A549 (cell line): ENCODE results near the gene OR6Q1. TPM values are rescaled to one million over a fixed set of nuclear protein-coding genes. Genes with fewer than 3 reads are reported as not detected.

ENCODE experiments used
- ATAC-seq, 2 experiments: fragments of 200-7000 bp in 1 of 2; fragments of >200 bp in 1 of 2; cut with Nextera tagmentation in 1 of 2; cut with Tn5 transposase in 1 of 2; 3 replicates each; pipeline versions ENCODE4 v1.8.0 to v1.9.1; 2018 to 2020; ENCODE audit warnings: mild to moderate bottlenecking in 1 of 2, moderate library complexity in 1 of 2
- CTCF ChIA-PET: fragments of 300-600 bp; sonication (Branson Sonifier 250); formaldehyde crosslinking; extraction: SDS; loops from one replicate; lab custom pipeline; 2021; ENCODE audit warnings: antibody characterized with exemption, inconsistent platforms; lab: Yijun Ruan, JAX
- POLR2A ChIA-PET: fragments of 350-600 bp; formaldehyde crosslinking; extraction: SDS; loops from one replicate; lab custom pipeline; 2021; ENCODE audit warnings: antibody characterized with exemption, inconsistent platforms; lab: Yijun Ruan, JAX
- DNase-seq, 2 experiments: peaks; one replicate each; pipeline versions ENCODE4 v3.0.0 to v3.0.0-alpha.2; 2011 to 2016; ENCODE audit warnings: low read depth in 1 of 2, low spot score in 1 of 2
- FAIRE-seq: peaks from 2 replicates; lab custom pipeline; 2011; peaks lifted over from hg19 to GRCh38; lab: Jason Lieb, UNC
- H3K27ac ChIP-seq, 2 experiments: fragments of >200 bp; sonication (Bioruptor Twin); formaldehyde crosslinking; 3 replicates each; pipeline ENCODE4 v1.5.1; 2016 to 2017
- H3K4me1 ChIP-seq: fragments of >200 bp; sonication (Bioruptor Twin); formaldehyde crosslinking; 3 replicates; pipeline ENCODE4 v1.6.1; 2016
- H3K4me2 ChIP-seq: fragments of >200 bp; sonication (Bioruptor Twin); formaldehyde crosslinking; 3 replicates; pipeline ENCODE4 v1.6.1; 2016
- H3K4me3 ChIP-seq: fragments of >200 bp; sonication (Bioruptor Twin); formaldehyde crosslinking; 3 replicates; pipeline ENCODE4 v1.5.1; 2016
- H3K9me3 ChIP-seq: fragments of >200 bp; sonication (Bioruptor Twin); formaldehyde crosslinking; 3 replicates; pipeline ENCODE4 v1.6.1; 2016
- CBX2 ChIP-seq: fragments of 200-600 bp; sonication (generic); IDR thresholded peaks from 2 replicates; pipeline ENCODE4 v1.6.1; 2016; ENCODE audit warnings: low read depth, mild to moderate bottlenecking, borderline replicate concordance
- FOSB ChIP-seq: fragments of 250-450 bp; sonication (Bioruptor Pico); IDR thresholded peaks from 2 replicates; pipeline ENCODE4 v1.5.0; 2020; ENCODE audit warnings: mild to moderate bottlenecking, moderate library complexity
- FOSL2 ChIP-seq, 2 experiments: fragments of 450-650 bp in 1 of 2; fragments of >200 bp in 1 of 2; sonication (Bioruptor Twin) in 1 of 2; formaldehyde crosslinking; IDR thresholded peaks; 2 replicates each; pipeline versions ENCODE4 v1.5.0 to v1.6.1; 2016 to 2020; ENCODE audit warnings: mild to moderate bottlenecking in 1 of 2, moderate library complexity in 1 of 2
- HDAC2 ChIP-seq: fragments of 200-600 bp; sonication (generic); IDR thresholded peaks from 2 replicates; pipeline ENCODE4 v1.6.1; 2016
- HES2 ChIP-seq: fragments of >200 bp; sonication (Bioruptor Twin); formaldehyde crosslinking; IDR thresholded peaks from 2 replicates; pipeline ENCODE4 v1.6.1; 2016
- HEYL ChIP-seq: fragments of 250-450 bp; sonication (Bioruptor Pico); IDR thresholded peaks from 2 replicates; pipeline ENCODE4 v1.8.0; 2021; ENCODE audit warnings: mild to moderate bottlenecking, moderate library complexity
- HOXA7 ChIP-seq: fragments of 250-450 bp; sonication (Bioruptor Pico); IDR thresholded peaks from 2 replicates; pipeline ENCODE4 v1.5.0; 2020; ENCODE audit warnings: mild to moderate bottlenecking, moderate library complexity
- HOXB13 ChIP-seq: fragments of 250-450 bp; sonication (Bioruptor Pico); IDR thresholded peaks from 2 replicates; pipeline ENCODE4 v1.5.0; 2020; ENCODE audit warnings: low read depth, mild to moderate bottlenecking, moderate library complexity
- JUNB ChIP-seq: fragments of >200 bp; sonication (Bioruptor Twin); formaldehyde crosslinking; IDR thresholded peaks from 2 replicates; pipeline ENCODE4 v1.6.1; 2016
- KDM1A ChIP-seq: fragments of 200-600 bp; sonication (generic); IDR thresholded peaks from 2 replicates; pipeline ENCODE4 v1.6.1; 2016; ENCODE audit warnings: low read depth, mild to moderate bottlenecking
- MYC ChIP-seq: IDR thresholded peaks from 2 replicates; pipeline ENCODE4 v1.6.1; 2012; ENCODE audit warnings: mild to moderate bottlenecking, inconsistent platforms, low read length, improper control_type of control experiment, borderline replicate concordance
- PHF8 ChIP-seq: fragments of 200-600 bp; sonication (generic); IDR thresholded peaks from 2 replicates; pipeline ENCODE4 v1.6.1; 2016; ENCODE audit warnings: low read depth, mild to moderate bottlenecking, antibody characterized with exemption, moderate library complexity, borderline replicate concordance
- RARB ChIP-seq: fragments of 250-450 bp; sonication (Bioruptor Pico); IDR thresholded peaks from 2 replicates; pipeline ENCODE4 v1.8.0; 2021; ENCODE audit warnings: mild to moderate bottlenecking, moderate library complexity
- RNF2 ChIP-seq: fragments of 200-600 bp; sonication (generic); IDR thresholded peaks from 2 replicates; pipeline ENCODE4 v1.6.1; 2016; ENCODE audit warnings: low read depth, mild to moderate bottlenecking, antibody characterized with exemption, moderate library complexity, borderline replicate concordance
- SREBF2 ChIP-seq: fragments of 450-650 bp; IDR thresholded peaks from 2 replicates; pipeline ENCODE4 v1.6.1; 2014; ENCODE audit warnings: mild to moderate bottlenecking, moderate library complexity
- TFCP2L1 ChIP-seq: fragments of 250-450 bp; sonication (Bioruptor Pico); IDR thresholded peaks from 2 replicates; pipeline ENCODE4 v1.5.0; 2021; ENCODE audit warnings: mild to moderate bottlenecking
- ZC3H11A ChIP-seq: fragments of 450-650 bp; IDR thresholded peaks from 2 replicates; pipeline ENCODE4 v1.6.1; 2014; ENCODE audit warnings: antibody characterized with exemption, mild to moderate bottlenecking
- ZSCAN20 ChIP-seq: fragments of 250-450 bp; sonication (Bioruptor Pico); IDR thresholded peaks from 2 replicates; pipeline ENCODE4 v1.8.0; 2022; ENCODE audit warnings: mild to moderate bottlenecking, moderate library complexity
- WGBS: methylation state at CpG from one replicate; pipeline ENCODE4 v1.1.6; 2017; ENCODE audit errors: missing lambda C conversion rate; 5-methylcytosine and 5-hydroxymethylcytosine counted together
- polyA plus RNA-seq, 4 experiments: library from polyadenylated mRNA; depleted of rRNA in 3 of 4; stranded (reverse); fragments of >200 nt; fragmentation: RNase III in 1 of 4; extraction: RNeasy Plus Mini Kit Qiagen cat#74134 plus additional on column Dnase treatment in 1 of 4; gene quantifications; 2 replicates in 3 of 4; 3 replicates in 1 of 4; pipeline ENCODE4 v1.2.3, GENCODE V29; 2011 to 2017
- small RNA-seq, 6 experiments: library from RNA; depleted of rRNA; stranded (forward); fragments of <200 nt; gene quantifications; one replicate each; pipeline ENCODE3, GENCODE V24; 2012

Gene OR6Q1
- polyA plus RNA-seq, 2 of the 4 experiments (the other 2 are of a cell fraction), result not detected

DNA sequence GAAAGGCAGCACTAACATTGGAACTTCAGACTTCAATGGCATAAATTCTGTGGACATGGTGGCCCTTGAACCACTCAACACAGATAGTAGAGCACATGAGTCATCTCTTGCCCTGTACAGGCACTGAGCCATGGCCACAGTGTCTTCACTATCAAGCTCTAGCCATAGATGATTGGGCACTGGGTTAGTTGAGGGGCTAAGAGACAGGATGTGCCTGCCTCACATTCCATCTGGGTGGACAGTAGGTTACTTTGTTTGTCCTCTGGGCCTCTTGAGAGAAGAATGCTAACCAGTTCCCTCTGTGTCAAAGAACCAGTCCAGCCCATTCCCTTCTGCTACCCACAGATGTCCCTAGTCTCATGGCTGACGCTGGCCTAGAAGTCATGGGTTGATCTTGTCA lies 39.8 kb downstream of the OR6Q1 start:
- 7% methylated on average over 1 of the region's 1 CpG for WGBS
- H3K9me3 ChIP-seq, result no peaks in the 10 kb centered on the region
- TF ChIP-seq TFCP2L1 (CRISPR knock-in tag) (no peak), ZSCAN20 (CRISPR knock-in tag) (no peak), HES2 (no peak), FOSB (no peak), PHF8 (no peak), ZC3H11A (no peak), HOXA7 (CRISPR knock-in tag) (no peak), KDM1A (no peak), JUNB (no peak), SREBF2 (no peak), RARB (no peak), CBX2 (no peak), RNF2 (no peak), HEYL (CRISPR knock-in tag) (no peak), MYC (no peak), HOXB13 (CRISPR knock-in tag) (no peak), HDAC2 (no peak)
- no peaks in the 10 kb centered on the region for H3K4me1 ChIP-seq
- no peak overlapping the region for H3K4me2 ChIP-seq
- ChIA-PET CTCF (no interaction called here), POLR2A (no interaction called here)
- FAIRE-seq (no peak), ATAC-seq (no peak), DNase-seq (no peak)
- no peak overlapping the region for H3K27ac ChIP-seq
- no peak overlapping the region for H3K4me3 ChIP-seq

DNA sequence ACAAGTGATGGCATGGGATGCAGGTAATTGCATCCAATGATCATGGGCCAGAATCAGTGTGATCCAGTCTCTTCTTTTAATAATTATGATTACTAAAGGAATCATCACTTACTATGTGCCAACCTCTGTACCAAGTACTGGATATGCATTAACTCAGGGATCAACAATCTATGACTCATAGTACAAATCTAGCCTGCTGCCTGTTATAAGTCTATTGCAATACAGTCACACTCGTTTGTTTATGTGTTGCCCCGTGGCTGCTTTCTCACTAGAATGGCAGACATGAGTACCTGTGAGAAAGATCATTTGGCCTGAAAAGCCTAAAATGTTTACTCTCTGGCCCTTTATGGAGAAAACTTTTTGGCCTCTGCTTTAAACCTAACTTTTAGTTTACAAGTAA lies 45.0 kb downstream of the OR6Q1 start:
- no peak for FAIRE-seq
- ATAC-seq, result no peak
- Histone ChIP-seq H3K4me1 (no peaks in the 10 kb centered on the region), H3K4me3 (no peak overlapping the region), H3K27ac (no peak overlapping the region), H3K4me2 (no peak overlapping the region), H3K9me3 (no peaks in the 10 kb centered on the region)
- DNase-seq, result no peak
- 5% methylated on average over 2 of the region's 2 CpGs for WGBS
- ChIA-PET POLR2A (no interaction called here), CTCF (no interaction called here)
- TF ChIP-seq HOXA7 (CRISPR knock-in tag) (no peak), PHF8 (no peak), ZSCAN20 (CRISPR knock-in tag) (no peak), FOSL2 (IDR thresholded peaks at IDR 0.05) (no peak), FOSL2 (CRISPR knock-in tag; IDR thresholded peaks at IDR 0.05) (peak; percentile 48; the same call in 1 of the 2 replicates), SREBF2 (no peak)

Small RNA genes within 50 kb of the gene (small RNA-seq; reads per million reads assigned to genes)
- gene RNU6-899P, result 0 reads per million in 6 experiments

Other genes starting within 250 kb of the OR6Q1 start
- not detected in 2 replicates for gene OR9Q1, start 7.1 kb upstream of the OR6Q1 start, polyA plus RNA-seq (2011; rRNA removed)
- not detected in 3 replicates for gene OR9Q1, start 7.1 kb upstream of the OR6Q1 start, polyA plus RNA-seq (2017; fragmentation: RNase III; extraction: RNeasy Plus Mini Kit Qiagen cat#74134 plus additional on column Dnase treatment)
- not detected in 2 replicates for gene OR9I1, start 94.6 kb downstream of the OR6Q1 start, polyA plus RNA-seq (2011; rRNA removed)
- gene OR9I1, start 94.6 kb downstream of the OR6Q1 start, polyA plus RNA-seq (2017; fragmentation: RNase III; extraction: RNeasy Plus Mini Kit Qiagen cat#74134 plus additional on column Dnase treatment), result not detected in 3 replicates
- gene OR9Q2, start 158.1 kb downstream of the OR6Q1 start, polyA plus RNA-seq (2011; rRNA removed), result not detected in 2 replicates
- gene OR9Q2, start 158.1 kb downstream of the OR6Q1 start, polyA plus RNA-seq (2017; fragmentation: RNase III; extraction: RNeasy Plus Mini Kit Qiagen cat#74134 plus additional on column Dnase treatment), result not detected in 3 replicates
- not detected in 2 replicates for gene OR1S2, start 173.2 kb downstream of the OR6Q1 start, polyA plus RNA-seq (2011; rRNA removed)
- gene OR1S2, start 173.2 kb downstream of the OR6Q1 start, polyA plus RNA-seq (2017; fragmentation: RNase III; extraction: RNeasy Plus Mini Kit Qiagen cat#74134 plus additional on column Dnase treatment), result not detected in 3 replicates
- not detected in 2 replicates for gene OR1S1, start 181.8 kb downstream of the OR6Q1 start, polyA plus RNA-seq (2011; rRNA removed)
- not detected in 3 replicates for gene OR1S1, start 181.8 kb downstream of the OR6Q1 start, polyA plus RNA-seq (2017; fragmentation: RNase III; extraction: RNeasy Plus Mini Kit Qiagen cat#74134 plus additional on column Dnase treatment)
- not detected in 2 replicates for gene OR10Q1, start 198.0 kb downstream of the OR6Q1 start, polyA plus RNA-seq (2011; rRNA removed)
- not detected in 3 replicates for gene OR10Q1, start 198.0 kb downstream of the OR6Q1 start, polyA plus RNA-seq (2017; fragmentation: RNase III; extraction: RNeasy Plus Mini Kit Qiagen cat#74134 plus additional on column Dnase treatment)
- gene OR10W1, start 237.3 kb downstream of the OR6Q1 start, polyA plus RNA-seq (2011; rRNA removed), result not detected in 2 replicates
- gene OR10W1, start 237.3 kb downstream of the OR6Q1 start, polyA plus RNA-seq (2017; fragmentation: RNase III; extraction: RNeasy Plus Mini Kit Qiagen cat#74134 plus additional on column Dnase treatment), result not detected in 3 replicates